ENCODE measurements around the gene CAMTA2. TPM values are rescaled to one million over a fixed set of nuclear protein-coding genes. Genes with fewer than 3 reads are reported as not detected.
A peak's percentile ranks its signal among the peaks of the same experiment; 100 is the strongest.

The CAMTA2 gene
- total RNA-seq, 1 donor = 19.2 TPM

DNA sequence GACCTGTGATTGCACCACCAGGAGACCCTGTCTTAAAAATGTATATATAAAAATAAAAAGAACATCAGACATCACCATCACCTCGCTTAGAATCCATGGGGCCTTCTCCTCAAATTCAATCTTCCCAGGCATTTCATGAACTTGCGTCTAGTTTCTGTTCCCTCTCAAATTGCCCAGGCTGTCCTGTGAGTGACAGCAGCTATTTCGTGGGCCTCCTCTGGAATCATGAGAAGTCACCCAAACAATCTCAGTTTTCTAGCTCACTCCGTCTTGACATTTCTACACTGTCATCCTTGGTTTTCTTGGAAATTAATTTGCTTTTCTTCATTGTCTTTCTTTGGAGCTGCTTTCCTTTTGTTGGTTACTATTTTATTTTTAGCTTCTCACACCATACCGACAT is 40.4 kb upstream of the CAMTA2 start:
- Histone ChIP-seq H3K27ac (ENCODE audit: low read depth, low read length) (no peak overlapping the region), H4K20me1 (ENCODE audit: insufficient read depth, low read length) (no peaks in the 10 kb centered on the region), H3K9me3 (ENCODE audit: low read depth, low read length) (no peaks in the 10 kb centered on the region), H3K36me3 (ENCODE audit: insufficient read depth, low read length) (peaks cover 6% of the 10 kb centered on the region), H3K79me2 (ENCODE audit: insufficient read depth, low read length) (no peaks in the 10 kb centered on the region), H3K4me3 (ENCODE audit: insufficient read depth, low read length) (no peak overlapping the region), H2AFZ (ENCODE audit: low read length) (no peak overlapping the region), H3K4me1 (ENCODE audit: insufficient read depth, low read length) (peaks cover 10% of the 10 kb centered on the region), H3K4me2 (ENCODE audit: insufficient read depth, low read length) (no peak overlapping the region), H3K27me3 (ENCODE audit: insufficient read depth, low read length) (no peaks in the 10 kb centered on the region)
- TF ChIP-seq, protein P1, sequence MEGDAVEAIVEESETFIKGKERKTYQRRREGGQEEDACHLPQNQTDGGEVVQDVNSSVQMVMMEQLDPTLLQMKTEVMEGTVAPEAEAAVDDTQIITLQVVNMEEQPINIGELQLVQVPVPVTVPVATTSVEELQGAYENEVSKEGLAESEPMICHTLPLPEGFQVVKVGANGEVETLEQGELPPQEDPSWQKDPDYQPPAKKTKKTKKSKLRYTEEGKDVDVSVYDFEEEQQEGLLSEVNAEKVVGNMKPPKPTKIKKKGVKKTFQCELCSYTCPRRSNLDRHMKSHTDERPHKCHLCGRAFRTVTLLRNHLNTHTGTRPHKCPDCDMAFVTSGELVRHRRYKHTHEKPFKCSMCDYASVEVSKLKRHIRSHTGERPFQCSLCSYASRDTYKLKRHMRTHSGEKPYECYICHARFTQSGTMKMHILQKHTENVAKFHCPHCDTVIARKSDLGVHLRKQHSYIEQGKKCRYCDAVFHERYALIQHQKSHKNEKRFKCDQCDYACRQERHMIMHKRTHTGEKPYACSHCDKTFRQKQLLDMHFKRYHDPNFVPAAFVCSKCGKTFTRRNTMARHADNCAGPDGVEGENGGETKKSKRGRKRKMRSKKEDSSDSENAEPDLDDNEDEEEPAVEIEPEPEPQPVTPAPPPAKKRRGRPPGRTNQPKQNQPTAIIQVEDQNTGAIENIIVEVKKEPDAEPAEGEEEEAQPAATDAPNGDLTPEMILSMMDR (IDR thresholded peaks at IDR 0.05; ENCODE audit: extremely low read depth, low read depth, low read length) = no peak
- DNase-seq (ENCODE audit: insufficient read length, low spot score, missing footprints) = peak; percentile 3

DNA sequence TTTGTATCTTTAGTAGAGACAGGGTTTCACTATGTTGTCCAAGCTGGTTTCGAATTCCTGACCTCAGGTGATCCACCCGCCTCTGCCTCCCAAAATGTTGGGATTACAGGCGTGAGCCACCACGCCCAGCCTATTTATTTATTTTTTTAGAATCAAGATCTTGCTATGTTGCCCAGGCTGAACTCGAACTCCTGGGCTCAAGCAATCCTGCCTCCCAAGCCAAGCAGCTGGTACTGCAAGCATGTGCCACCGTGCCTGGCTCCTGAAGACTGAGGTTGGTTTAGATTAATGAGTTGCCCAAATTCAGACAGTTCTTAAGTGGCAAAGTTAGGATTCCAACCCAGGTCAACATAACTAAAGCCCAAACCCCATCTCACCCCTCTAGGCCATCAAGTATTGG is 39.8 kb upstream of the CAMTA2 start:
- Histone ChIP-seq H2AFZ (ENCODE audit: low read length) (no peak overlapping the region), H3K9me3 (ENCODE audit: low read depth, low read length) (no peaks in the 10 kb centered on the region), H3K36me3 (ENCODE audit: insufficient read depth, low read length) (peaks cover 11% of the 10 kb centered on the region), H3K4me2 (ENCODE audit: insufficient read depth, low read length) (no peak overlapping the region), H3K4me3 (ENCODE audit: insufficient read depth, low read length) (no peak overlapping the region), H3K27ac (ENCODE audit: low read depth, low read length) (no peak overlapping the region), H3K79me2 (ENCODE audit: insufficient read depth, low read length) (no peaks in the 10 kb centered on the region), H3K4me1 (ENCODE audit: insufficient read depth, low read length) (peaks cover 10% of the 10 kb centered on the region), H3K27me3 (ENCODE audit: insufficient read depth, low read length) (no peaks in the 10 kb centered on the region), H4K20me1 (ENCODE audit: insufficient read depth, low read length) (no peaks in the 10 kb centered on the region)
- TF ChIP-seq, protein P1 (IDR thresholded peaks at IDR 0.05; ENCODE audit: extremely low read depth, low read depth, low read length) = no peak
- DNase-seq (ENCODE audit: insufficient read length, low spot score, missing footprints) = no peak

DNA sequence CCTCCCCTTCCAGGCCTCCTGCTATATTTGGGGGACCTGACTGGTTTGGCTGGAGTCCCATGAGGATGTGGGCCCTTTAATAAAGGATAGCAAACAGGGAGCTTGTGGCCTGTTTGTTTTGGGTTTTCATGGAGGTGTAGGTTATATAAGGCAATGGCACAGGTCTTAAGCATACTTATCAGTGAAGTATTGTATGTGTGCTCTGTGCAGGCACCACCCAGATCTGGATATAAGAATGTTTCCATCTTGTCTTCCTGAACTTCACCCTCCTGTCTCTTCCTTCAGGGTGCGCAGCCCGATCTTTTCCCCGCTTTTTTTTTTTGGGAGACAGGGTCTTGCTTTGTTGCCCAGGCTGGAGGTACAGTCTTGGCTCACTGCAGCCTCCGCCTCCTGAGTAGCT is 37.1 kb upstream of the CAMTA2 start:
- Histone ChIP-seq H3K36me3 (ENCODE audit: insufficient read depth, low read length) (peaks cover 36% of the 10 kb centered on the region), H3K4me1 (ENCODE audit: insufficient read depth, low read length) (peaks cover 8% of the 10 kb centered on the region), H3K9me3 (ENCODE audit: low read depth, low read length) (no peaks in the 10 kb centered on the region), H3K79me2 (ENCODE audit: insufficient read depth, low read length) (no peaks in the 10 kb centered on the region), H2AFZ (ENCODE audit: low read length) (no peak overlapping the region), H3K4me3 (ENCODE audit: insufficient read depth, low read length) (no peak overlapping the region), H3K4me2 (ENCODE audit: insufficient read depth, low read length) (no peak overlapping the region), H4K20me1 (ENCODE audit: insufficient read depth, low read length) (peaks cover 6% of the 10 kb centered on the region), H3K27me3 (ENCODE audit: insufficient read depth, low read length) (no peaks in the 10 kb centered on the region), H3K27ac (ENCODE audit: low read depth, low read length) (no peak overlapping the region)
- peak; percentile 51 for DNase-seq (ENCODE audit: insufficient read length, low spot score, missing footprints)
- TF ChIP-seq, protein P1 (IDR thresholded peaks at IDR 0.05; ENCODE audit: extremely low read depth, low read depth, low read length) = no peak

DNA sequence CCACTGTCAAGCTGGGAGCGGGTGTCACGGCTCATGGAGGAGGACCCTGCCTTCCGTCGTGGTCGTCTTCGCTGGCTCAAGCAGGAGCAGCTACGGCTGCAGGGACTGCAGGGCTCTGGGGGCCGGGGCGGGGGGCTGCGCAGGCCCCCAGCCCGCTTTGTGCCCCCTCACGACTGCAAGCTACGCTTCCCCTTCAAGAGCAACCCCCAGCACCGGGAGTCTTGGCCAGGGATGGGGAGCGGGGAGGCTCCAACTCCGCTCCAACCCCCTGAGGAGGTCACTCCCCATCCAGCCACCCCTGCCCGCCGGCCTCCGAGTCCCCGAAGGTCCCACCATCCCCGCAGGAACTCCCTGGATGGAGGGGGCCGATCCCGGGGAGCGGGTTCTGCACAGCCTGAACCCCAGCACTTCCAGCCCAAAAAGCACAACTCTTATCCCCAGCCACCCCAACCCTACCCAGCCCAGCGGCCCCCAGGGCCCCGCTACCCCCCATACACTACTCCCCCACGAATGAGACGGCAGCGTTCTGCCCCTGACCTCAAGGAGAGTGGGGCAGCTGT is 36.2 kb upstream of the CAMTA2 start:
- Histone ChIP-seq H4K20me1 (ENCODE audit: insufficient read depth, low read length) (peaks cover 9% of the 10 kb centered on the region), H3K79me2 (ENCODE audit: insufficient read depth, low read length) (no peaks in the 10 kb centered on the region), H3K4me2 (ENCODE audit: insufficient read depth, low read length) (no peak overlapping the region), H3K27ac (ENCODE audit: low read depth, low read length) (no peak overlapping the region), H2AFZ (ENCODE audit: low read length) (no peak overlapping the region), H3K4me1 (ENCODE audit: insufficient read depth, low read length) (peaks cover 8% of the 10 kb centered on the region), H3K27me3 (ENCODE audit: insufficient read depth, low read length) (no peaks in the 10 kb centered on the region), H3K9me3 (ENCODE audit: low read depth, low read length) (no peaks in the 10 kb centered on the region), H3K36me3 (ENCODE audit: insufficient read depth, low read length) (peaks cover 44% of the 10 kb centered on the region), H3K4me3 (ENCODE audit: insufficient read depth, low read length) (no peak overlapping the region)
- peak; percentile 2 for DNase-seq (ENCODE audit: insufficient read length, low spot score, missing footprints)
- TF ChIP-seq, protein P1 (IDR thresholded peaks at IDR 0.05; ENCODE audit: extremely low read depth, low read depth, low read length) = no peak
